Mesodermal cell (in vitro differentiated cells): ENCODE results near the gene FHAD1. TPM values are rescaled to one million over a fixed set of nuclear protein-coding genes. Genes with fewer than 3 reads are reported as not detected.

Source experiments
- H3K27ac ChIP-seq: 2 replicates; pipeline ENCODE4 v1.7.0; 2013; ENCODE audit warnings: mild to moderate bottlenecking, low read depth, low read length, moderate library complexity; ENCODE audit not compliant: severe bottlenecking
- H3K36me3 ChIP-seq: 2 replicates; pipeline ENCODE4 v1.7.1; 2013; ENCODE audit warnings: mild to moderate bottlenecking, low read length, moderate library complexity; ENCODE audit not compliant: control insufficient read depth, insufficient read depth
- H3K4me1 ChIP-seq: one replicate; pipeline ENCODE4 v1.7.1; 2013; ENCODE audit warnings: mild to moderate bottlenecking, low read length; ENCODE audit not compliant: insufficient read depth, control insufficient read depth, poor library complexity, severe bottlenecking
- H3K4me3 ChIP-seq: 2 replicates; pipeline ENCODE4 v1.7.0; 2013; ENCODE audit warnings: low read length, control low read depth, mild to moderate bottlenecking; ENCODE audit not compliant: insufficient read depth, poor library complexity, severe bottlenecking; ENCODE audit errors: extremely low read depth
- H3K9me3 ChIP-seq: 2 replicates; pipeline ENCODE4 v1.7.1; 2013; ENCODE audit warnings: mild to moderate bottlenecking, low read length, moderate library complexity; ENCODE audit not compliant: control insufficient read depth
- WGBS, 2 experiments: methylation state at CpG; one replicate each; pipeline ENCODE4 v1.1.5; 2013; ENCODE audit warnings: missing lambda C conversion rate in 2 of 2; ENCODE audit not compliant: insufficient coverage in 2 of 2; 5-methylcytosine and 5-hydroxymethylcytosine counted together
- polyA plus RNA-seq, 2 experiments: library from polyadenylated mRNA; stranded (reverse); fragments of 50-300 nt; gene quantifications; one replicate each; pipeline ENCODE4 v1.2.3, GENCODE V29; 2013

The FHAD1 gene
- 1.0 TPM for polyA plus RNA-seq (2013, experiment 1 of 2)
- 0.71 TPM for polyA plus RNA-seq (2013, experiment 2 of 2)

GRCh38 chr1:15246960-15247614 is at the start of gene FHAD1:
TSS of gene FHAD1 (plus strand) at chr1:15247223. CDS start at chr1:15251785, 4,562 bp downstream.
- no peak within 1 kb of the TSS for H3K27ac ChIP-seq

GRCh38 chr1:15197591-15198447 is 49.2 kb upstream of the FHAD1 start:
- 94 to 96% methylated on average over 8 to 9 of the region's 12 CpGs for WGBS, 2 experiments
- no peaks in the 10 kb centered on the region for H3K9me3 ChIP-seq
- no peaks in the 10 kb centered on the region for H3K36me3 ChIP-seq
- H3K4me1 ChIP-seq = peaks cover 19% of the 10 kb centered on the region
- no peak overlapping the region for H3K27ac ChIP-seq
- H3K4me3 ChIP-seq = no peak overlapping the region

More at GRCh38 chr1:15246960-15247614, at the start of gene FHAD1:
- peak within 1 kb of the TSS; percentile 37 for H3K4me3 ChIP-seq
- H3K4me1 ChIP-seq = peaks cover 6% of the 10 kb centered on the region
- H3K9me3 ChIP-seq = peaks cover 3% of the 10 kb centered on the region
- 5 to 14% methylated on average over 41 to 47 of the region's 55 CpGs for WGBS, 2 experiments
- no peaks in the 10 kb centered on the region for H3K36me3 ChIP-seq

GRCh38 chr1:15198684-15199083 is 48.3 kb upstream of the FHAD1 start:
- Histone ChIP-seq H3K4me3 (no peak overlapping the region), H3K9me3 (no peaks in the 10 kb centered on the region), H3K27ac (no peak overlapping the region), H3K4me1 (peaks cover 19% of the 10 kb centered on the region), H3K36me3 (no peaks in the 10 kb centered on the region)
- 94% methylated on average over 7 of the region's 8 CpGs for WGBS, 2 experiments

GRCh38 chr1:15201221-15201620 is 45.8 kb upstream of the FHAD1 start:
- peak overlapping the region; percentile 49 for H3K27ac ChIP-seq
- no peak overlapping the region for H3K4me3 ChIP-seq
- H3K4me1 ChIP-seq = peaks cover 19% of the 10 kb centered on the region
- H3K36me3 ChIP-seq = no peaks in the 10 kb centered on the region
- WGBS, 2 experiments = 89 to 96% methylated on average over 2 of the region's 4 CpGs
- H3K9me3 ChIP-seq = no peaks in the 10 kb centered on the region

GRCh38 chr1:15201849-15202551 is 45.0 kb upstream of the FHAD1 start:
- H3K4me3 ChIP-seq = no peak overlapping the region
- H3K36me3 ChIP-seq = no peaks in the 10 kb centered on the region
- WGBS, 2 experiments = 90 to 92% methylated on average over 12 of the region's 13 CpGs
- no peaks in the 10 kb centered on the region for H3K9me3 ChIP-seq
- peak overlapping the region; percentile 49 for H3K27ac ChIP-seq
- H3K4me1 ChIP-seq = peaks cover 24% of the 10 kb centered on the region

GRCh38 chr1:15204931-15205330 is 42.1 kb upstream of the FHAD1 start:
- no peaks in the 10 kb centered on the region for H3K36me3 ChIP-seq
- H3K4me1 ChIP-seq = peaks cover 28% of the 10 kb centered on the region
- H3K4me3 ChIP-seq = no peak overlapping the region
- no peak overlapping the region for H3K27ac ChIP-seq
- 86 to 91% methylated on average over 6 to 7 of the region's 7 CpGs for WGBS, 2 experiments
- no peaks in the 10 kb centered on the region for H3K9me3 ChIP-seq

GRCh38 chr1:15205586-15206346 is 41.3 kb upstream of the FHAD1 start:
- WGBS, 2 experiments = 92 to 98% methylated on average over 7 of the region's 12 CpGs
- Histone ChIP-seq H3K4me1 (peaks cover 21% of the 10 kb centered on the region), H3K4me3 (no peak overlapping the region), H3K27ac (no peak overlapping the region), H3K9me3 (no peaks in the 10 kb centered on the region), H3K36me3 (no peaks in the 10 kb centered on the region)

- peaks cover 19% of the 10 kb centered on the region for H3K4me1 ChIP-seq
- no peaks in the 10 kb centered on the region for H3K36me3 ChIP-seq
- 39 to 48% methylated on average over 6 to 8 of the region's 8 CpGs for WGBS, 2 experiments
- no peak overlapping the region for H3K4me3 ChIP-seq
- peak overlapping the region; percentile 2 for H3K27ac ChIP-seq
- H3K9me3 ChIP-seq = no peaks in the 10 kb centered on the region
Measured at GRCh38 chr1:15206418-15207030, 40.5 kb upstream of the FHAD1 start.

GRCh38 chr1:15207031-15207828 is 39.8 kb upstream of the FHAD1 start:
- no peaks in the 10 kb centered on the region for H3K36me3 ChIP-seq
- 42 to 49% methylated on average over 21 to 22 of the region's 25 CpGs for WGBS, 2 experiments
- no peak overlapping the region for H3K4me3 ChIP-seq
- peak overlapping the region; percentile 2 for H3K27ac ChIP-seq
- peaks cover 13% of the 10 kb centered on the region for H3K4me1 ChIP-seq
- H3K9me3 ChIP-seq = no peaks in the 10 kb centered on the region
